Caco-2 (cell line): ENCODE data around the gene TMF1. TPM values are rescaled to one million over a fixed set of nuclear protein-coding genes. Genes with fewer than 3 reads are reported as not detected.

ENCODE experiments used
- BruUV-seq: library from RNA; stranded (reverse); fragments of 400-500 nt; replicated peaks from 2 replicates; lab custom pipeline; 2021; lab: Mats Ljungman, UMichigan
- CTCF ChIA-PET: fragments of 300-600 bp; sonication (Branson Sonifier 250); formaldehyde crosslinking; loops from one replicate; lab custom pipeline; 2022; ENCODE audit warnings: antibody characterized with exemption; lab: Charles Lee
- POLR2A ChIA-PET: fragments of 300-600 bp; sonication (Branson Sonifier 250); formaldehyde crosslinking; loops from one replicate; lab custom pipeline; 2022; ENCODE audit warnings: antibody characterized with exemption; lab: Charles Lee
- DNase-seq, 2 experiments: peaks; one replicate each; pipeline versions ENCODE4 v3.0.0 to v3.0.0-alpha.2; 2020 to 2022
- H3K27me3 ChIP-seq: replicated peaks from 2 replicates; pipeline ENCODE4 v1.6.0; 2011; ENCODE audit warnings: low read length; ENCODE audit not compliant: control insufficient read depth, insufficient read depth
- H3K36me3 ChIP-seq: 2 replicates; pipeline ENCODE4 v1.5.1; 2011; ENCODE audit warnings: low read length; ENCODE audit not compliant: control insufficient read depth, insufficient read depth
- H3K4me1 ChIP-seq: fragments of 250-450 bp; sonication (Bioruptor Pico); 2 replicates; pipeline ENCODE4 v1.5.1; 2020; ENCODE audit warnings: mild to moderate bottlenecking
- H3K4me3 ChIP-seq: 2 replicates; pipeline ENCODE4 v1.5.1; 2011; ENCODE audit warnings: low read depth, mild to moderate bottlenecking, control low read depth, low read length
- H3K9me3 ChIP-seq: fragments of 250-450 bp; sonication (Bioruptor Pico); 2 replicates; pipeline ENCODE4 v1.5.1; 2020; ENCODE audit warnings: mild to moderate bottlenecking, moderate library complexity
- H3K27ac Mint-ChIP-seq: one replicate; pipeline ENCODE4 v1.8.0; 2022; ENCODE audit warnings: mixed read lengths; ENCODE audit not compliant: unreplicated experiment
- H3K27me3 Mint-ChIP-seq: one replicate; pipeline ENCODE4 v1.8.0; 2022; ENCODE audit warnings: mixed read lengths; ENCODE audit not compliant: insufficient read depth, unreplicated experiment
- H3K36me3 Mint-ChIP-seq: one replicate; pipeline ENCODE4 v1.8.0; 2022; ENCODE audit warnings: mild to moderate bottlenecking, mixed read lengths; ENCODE audit not compliant: insufficient read depth, unreplicated experiment
- H3K4me1 Mint-ChIP-seq: one replicate; pipeline ENCODE4 v1.8.0; 2022; ENCODE audit warnings: low read depth, mixed read lengths; ENCODE audit not compliant: unreplicated experiment
- H3K4me3 Mint-ChIP-seq: one replicate; pipeline ENCODE4 v1.8.0; 2022; ENCODE audit warnings: mild to moderate bottlenecking, moderate library complexity, mixed read lengths; ENCODE audit not compliant: unreplicated experiment
- H3K9me3 Mint-ChIP-seq: one replicate; pipeline ENCODE4 v1.8.0; 2022; ENCODE audit warnings: mixed read lengths; ENCODE audit not compliant: unreplicated experiment
- intact Hi-C: fragments of 100-400 bp; cut with micrococcal nuclease; formaldehyde crosslinking; loops from one replicate; pipeline ENCODE4 v1.10.0; 2022; ENCODE audit not compliant: unreplicated experiment
- total RNA-seq: library from RNA; stranded (reverse); gene quantifications from 2 replicates; pipeline ENCODE4 v1.2.3, GENCODE V29; 2022
- TF ChIP-seq, protein P1 (sequence below), 2 experiments: fragments of 200-600 bp in 1 of 2; IDR thresholded peaks; 1 replicate in 1 of 2; 2 replicates in 1 of 2; pipeline versions ENCODE4 v1.5.1 to v1.8.0; 2011 to 2022; ENCODE audit warnings: antibody characterized with exemption in 1 of 2, control low read depth in 1 of 2, inconsistent platforms in 1 of 2, low read depth in 1 of 2, low read length in 1 of 2, mild to moderate bottlenecking in 1 of 2, moderate library complexity in 1 of 2; ENCODE audit not compliant: insufficient read depth in 1 of 2, severe bottlenecking in 1 of 2, unreplicated experiment in 1 of 2

Gene TMF1
- total RNA-seq, 1 experiment from 2014 or later = 30.2 TPM

DNA sequence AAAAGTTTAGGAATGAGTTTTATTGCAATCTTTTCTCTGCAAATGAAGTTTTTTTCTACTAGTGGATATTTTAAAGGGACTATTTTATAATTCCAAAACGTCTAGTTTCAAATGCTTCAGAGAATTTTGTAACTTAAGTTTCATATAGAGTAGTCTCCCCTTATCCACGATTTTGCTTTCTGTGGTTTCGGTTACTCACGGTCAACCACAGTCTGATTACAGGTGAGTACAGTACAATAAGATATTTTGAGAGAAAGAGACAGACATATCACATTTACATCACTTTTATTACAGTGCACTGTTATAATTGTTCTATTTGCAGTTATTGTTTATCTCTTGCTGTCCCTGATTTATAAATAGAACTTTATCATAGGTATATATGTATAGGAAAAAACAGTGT, 31.3 kb downstream of the TMF1 start:
- no peaks in the 10 kb centered on the region for H3K4me1 ChIP-seq
- no peak for DNase-seq
- Mint-ChIP-seq H3K27ac (no peak overlapping the region), H3K4me1 (no peaks in the 10 kb centered on the region), H3K9me3 (no peaks in the 10 kb centered on the region), H3K36me3 (peaks cover 29% of the 10 kb centered on the region), H3K4me3 (no peak overlapping the region), H3K27me3 (no peaks in the 10 kb centered on the region)
- H3K9me3 ChIP-seq = no peaks in the 10 kb centered on the region
- peaks cover 1% of the 10 kb centered on the region; the same call in 1 of the 2 replicates for H3K36me3 ChIP-seq
- TF ChIP-seq, protein P1, sequence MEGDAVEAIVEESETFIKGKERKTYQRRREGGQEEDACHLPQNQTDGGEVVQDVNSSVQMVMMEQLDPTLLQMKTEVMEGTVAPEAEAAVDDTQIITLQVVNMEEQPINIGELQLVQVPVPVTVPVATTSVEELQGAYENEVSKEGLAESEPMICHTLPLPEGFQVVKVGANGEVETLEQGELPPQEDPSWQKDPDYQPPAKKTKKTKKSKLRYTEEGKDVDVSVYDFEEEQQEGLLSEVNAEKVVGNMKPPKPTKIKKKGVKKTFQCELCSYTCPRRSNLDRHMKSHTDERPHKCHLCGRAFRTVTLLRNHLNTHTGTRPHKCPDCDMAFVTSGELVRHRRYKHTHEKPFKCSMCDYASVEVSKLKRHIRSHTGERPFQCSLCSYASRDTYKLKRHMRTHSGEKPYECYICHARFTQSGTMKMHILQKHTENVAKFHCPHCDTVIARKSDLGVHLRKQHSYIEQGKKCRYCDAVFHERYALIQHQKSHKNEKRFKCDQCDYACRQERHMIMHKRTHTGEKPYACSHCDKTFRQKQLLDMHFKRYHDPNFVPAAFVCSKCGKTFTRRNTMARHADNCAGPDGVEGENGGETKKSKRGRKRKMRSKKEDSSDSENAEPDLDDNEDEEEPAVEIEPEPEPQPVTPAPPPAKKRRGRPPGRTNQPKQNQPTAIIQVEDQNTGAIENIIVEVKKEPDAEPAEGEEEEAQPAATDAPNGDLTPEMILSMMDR (IDR thresholded peaks at IDR 0.05; ENCODE audit: insufficient read depth in 1 of 2, low read depth in 1 of 2, low read length in 1 of 2, severe bottlenecking in 1 of 2, unreplicated experiment in 1 of 2) = no peak
- no TSS peak for BruUV-seq
- no peak overlapping the region for H3K4me3 ChIP-seq
- intact Hi-C loops = no loop called here
- ChIA-PET POLR2A (no interaction called here), CTCF (no interaction called here)
- H3K27me3 ChIP-seq = no peaks in the 10 kb centered on the region

DNA sequence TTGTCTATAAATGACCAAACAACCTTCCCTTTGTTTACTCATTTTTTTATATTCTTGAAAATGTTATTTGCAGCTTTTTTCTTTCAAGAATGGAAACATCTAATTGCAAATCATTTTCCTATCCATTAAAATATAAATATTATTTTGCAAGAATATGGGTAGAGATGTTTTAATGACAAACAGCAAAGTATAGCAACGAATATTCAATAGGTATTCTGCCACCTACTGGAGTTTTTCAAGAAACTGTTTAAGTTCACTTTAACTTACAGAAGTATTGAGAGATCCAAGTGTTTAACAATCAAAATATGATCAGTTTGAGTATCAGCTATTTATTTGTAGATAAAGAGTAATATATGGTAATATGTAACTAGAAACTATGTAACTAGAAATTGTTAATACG, 31.7 kb downstream of the TMF1 start:
- intact Hi-C loops = no loop called here
- ChIA-PET POLR2A (no interaction called here), CTCF (no interaction called here)
- DNase-seq = no peak
- Mint-ChIP-seq H3K4me3 (no peak overlapping the region), H3K4me1 (no peaks in the 10 kb centered on the region), H3K27me3 (no peaks in the 10 kb centered on the region), H3K27ac (no peak overlapping the region), H3K9me3 (no peaks in the 10 kb centered on the region), H3K36me3 (peaks cover 26% of the 10 kb centered on the region)
- BruUV-seq = no TSS peak
- no peaks in the 10 kb centered on the region for H3K9me3 ChIP-seq
- no peaks in the 10 kb centered on the region for H3K27me3 ChIP-seq
- TF ChIP-seq, protein P1 (IDR thresholded peaks at IDR 0.05; ENCODE audit: insufficient read depth in 1 of 2, low read depth in 1 of 2, low read length in 1 of 2, severe bottlenecking in 1 of 2, unreplicated experiment in 1 of 2) = peak; percentile 33 to 45
- H3K4me1 ChIP-seq = no peaks in the 10 kb centered on the region
- no peak overlapping the region for H3K4me3 ChIP-seq
- peaks cover 1% of the 10 kb centered on the region; the same call in 1 of the 2 replicates for H3K36me3 ChIP-seq

DNA sequence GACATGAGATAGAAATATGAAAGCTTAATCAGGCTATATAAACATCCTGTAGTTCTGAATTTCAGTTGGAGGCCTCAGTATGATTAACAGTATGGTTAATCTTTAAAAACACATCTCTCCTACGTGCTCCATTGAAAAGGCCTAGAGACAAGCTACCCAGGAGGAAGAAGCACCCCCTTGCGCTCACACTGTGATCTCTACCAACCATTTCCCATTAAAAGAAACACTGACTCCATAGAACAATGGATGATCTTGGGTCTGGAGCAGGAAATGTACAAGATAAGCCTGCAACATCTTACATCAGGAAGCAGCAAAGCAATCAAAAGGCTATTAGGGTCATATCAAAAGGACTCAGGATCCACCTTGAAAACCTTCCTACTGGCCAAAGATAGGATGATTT, 35.2 kb downstream of the TMF1 start:
- no TSS peak for BruUV-seq
- no peak overlapping the region for H3K4me3 Mint-ChIP-seq
- peaks cover 12% of the 10 kb centered on the region for H3K36me3 Mint-ChIP-seq
- no peak for DNase-seq
- H3K27me3 Mint-ChIP-seq = no peaks in the 10 kb centered on the region
- no peaks in the 10 kb centered on the region for H3K9me3 Mint-ChIP-seq
- H3K9me3 ChIP-seq = no peaks in the 10 kb centered on the region
- 0 out of 2 replicates have a peak, but pooled peaks cover 6% of the 10 kb centered on the region for H3K4me1 ChIP-seq
- CTCF ChIA-PET = no interaction called here
- POLR2A ChIA-PET = no interaction called here
- H3K27me3 ChIP-seq = no peaks in the 10 kb centered on the region
- no peaks in the 10 kb centered on the region for H3K36me3 ChIP-seq
- TF ChIP-seq, protein P1 (IDR thresholded peaks at IDR 0.05; ENCODE audit: insufficient read depth in 1 of 2, low read depth in 1 of 2, low read length in 1 of 2, severe bottlenecking in 1 of 2, unreplicated experiment in 1 of 2) = no peak
- intact Hi-C loops = no loop called here
- no peaks in the 10 kb centered on the region for H3K4me1 Mint-ChIP-seq
- no peak overlapping the region for H3K4me3 ChIP-seq
- H3K27ac Mint-ChIP-seq = no peak overlapping the region
